Muscle layer of duodenum (tissue), 2 donors: ENCODE measurements around the gene NUP54.
A peak's percentile ranks its signal among the peaks of the same experiment; 100 is the strongest.

Experiments used
- H3K27ac ChIP-seq: one replicate; pipeline ENCODE4 v1.7.0; 2013; ENCODE audit warnings: mild to moderate bottlenecking, low read length
- H3K27me3 ChIP-seq: one replicate; pipeline ENCODE4 v1.7.0; 2013; ENCODE audit warnings: low read depth, mild to moderate bottlenecking, control low read depth, low read length
- H3K36me3 ChIP-seq, 2 donors: one replicate each; pipeline ENCODE4 v1.7.0; 2013; ENCODE audit warnings: low read length in 2 of 2, control low read depth in 1 of 2, mild to moderate bottlenecking in 1 of 2; ENCODE audit not compliant: insufficient read depth in 2 of 2, control insufficient read depth in 1 of 2
- H3K4me1 ChIP-seq, 2 donors: one replicate each; pipeline ENCODE4 v1.7.0; 2013; ENCODE audit warnings: low read length in 2 of 2, mild to moderate bottlenecking in 2 of 2, control low read depth in 1 of 2, moderate library complexity in 1 of 2; ENCODE audit not compliant: insufficient read depth in 2 of 2, control insufficient read depth in 1 of 2
- H3K4me3 ChIP-seq, 2 donors: one replicate each; pipeline ENCODE4 v1.7.0; 2013; ENCODE audit warnings: low read length in 2 of 2, low read depth in 1 of 2, mild to moderate bottlenecking in 1 of 2
- H3K9me3 ChIP-seq, 2 donors: one replicate each; pipeline ENCODE4 v1.7.0; 2013; ENCODE audit warnings: low read length in 2 of 2, control low read depth in 1 of 2, mild to moderate bottlenecking in 1 of 2; ENCODE audit not compliant: control insufficient read depth in 1 of 2
- donor health status: healthy.

Gene NUP54

GRCh38 chr4:76147454-76148141, 599 bp downstream of the NUP54 start:
- H3K4me1 ChIP-seq: peaks cover 9 to 29% of the 10 kb centered on the region in 2 donors
- H3K4me3 ChIP-seq: peak overlapping the region; percentile 93 to 99
- H3K36me3 ChIP-seq: peaks cover 4 to 9% of the 10 kb centered on the region in 2 donors
- H3K27me3 ChIP-seq: no peaks in the 10 kb centered on the region
- H3K9me3 ChIP-seq: no peaks in the 10 kb centered on the region
- H3K27ac ChIP-seq: peak overlapping the region; percentile 89

- peaks cover 9 to 26% of the 10 kb centered on the region in 2 donors for H3K4me1 ChIP-seq
- peaks cover 17 to 35% of the 10 kb centered on the region in 2 donors for H3K36me3 ChIP-seq
- H3K27me3 ChIP-seq: no peaks in the 10 kb centered on the region
- no peak overlapping the region for H3K27ac ChIP-seq
- H3K4me3 ChIP-seq: no peak overlapping the region
- no peaks in the 10 kb centered on the region for H3K9me3 ChIP-seq
Observed at GRCh38 chr4:76144546-76144945, 3.7 kb downstream of the NUP54 start.

- Histone ChIP-seq H3K36me3 (peaks cover 21 to 47% of the 10 kb centered on the region in 2 donors), H3K4me1 (peaks cover under 1 to 6% of the 10 kb centered on the region in 2 donors)
Observed at GRCh38 chr4:76141241-76141640, 7.0 kb downstream of the NUP54 start.

GRCh38 chr4:76127754-76128153, 20.4 kb downstream of the NUP54 start:
- Histone ChIP-seq H3K4me3 (no peak overlapping the region), H3K27me3 (no peaks in the 10 kb centered on the region), H3K27ac (no peak overlapping the region), H3K4me1 (no peaks in the 10 kb centered on the region), H3K36me3 (peaks cover 11 to 27% of the 10 kb centered on the region in 2 donors), H3K9me3 (no peaks in the 10 kb centered on the region)

More at GRCh38 chr4:76141241-76141640, 7.0 kb downstream of the NUP54 start:
- H3K4me3 ChIP-seq: no peak overlapping the region
- no peaks in the 10 kb centered on the region for H3K9me3 ChIP-seq
- no peaks in the 10 kb centered on the region for H3K27me3 ChIP-seq
- H3K27ac ChIP-seq: no peak overlapping the region

- Histone ChIP-seq H3K27me3 (no peaks in the 10 kb centered on the region), H3K9me3 (no peaks in the 10 kb centered on the region), H3K4me1 (no peaks in the 10 kb centered on the region), H3K36me3 (peaks cover 20 to 31% of the 10 kb centered on the region in 2 donors), H3K27ac (no peak overlapping the region), H3K4me3 (no peak overlapping the region)
Observed at GRCh38 chr4:76125816-76126215, 22.4 kb downstream of the NUP54 start.

GRCh38 chr4:76120199-76120598, 28.0 kb downstream of the NUP54 start:
- H3K27ac ChIP-seq: no peak overlapping the region
- peaks cover 42 to 50% of the 10 kb centered on the region in 2 donors for H3K36me3 ChIP-seq
- no peak overlapping the region for H3K4me3 ChIP-seq
- no peaks in the 10 kb centered on the region for H3K4me1 ChIP-seq
- H3K9me3 ChIP-seq: no peaks in the 10 kb centered on the region
- H3K27me3 ChIP-seq: no peaks in the 10 kb centered on the region

- Histone ChIP-seq H3K27me3 (no peaks in the 10 kb centered on the region), H3K36me3 (peaks cover 45 to 60% of the 10 kb centered on the region in 2 donors), H3K4me3 (no peak overlapping the region)
Observed at GRCh38 chr4:76117536-76117935, 30.7 kb downstream of the NUP54 start.

GRCh38 chr4:76116821-76117220, 31.4 kb downstream of the NUP54 start:
- H3K9me3 ChIP-seq: no peaks in the 10 kb centered on the region
- peaks cover 40 to 58% of the 10 kb centered on the region in 2 donors for H3K36me3 ChIP-seq
- H3K27me3 ChIP-seq: no peaks in the 10 kb centered on the region
- no peak overlapping the region for H3K4me3 ChIP-seq
- H3K27ac ChIP-seq: no peak overlapping the region
- H3K4me1 ChIP-seq: no peaks in the 10 kb centered on the region

More at GRCh38 chr4:76117536-76117935, 30.7 kb downstream of the NUP54 start:
- Histone ChIP-seq H3K4me1 (no peaks in the 10 kb centered on the region), H3K9me3 (no peaks in the 10 kb centered on the region), H3K27ac (no peak overlapping the region)

- Histone ChIP-seq H3K4me1 (no peaks in the 10 kb centered on the region), H3K36me3 (peaks cover 5 to 11% of the 10 kb centered on the region in 2 donors), H3K4me3 (no peak overlapping the region), H3K27ac (no peak overlapping the region), H3K9me3 (no peaks in the 10 kb centered on the region), H3K27me3 (no peaks in the 10 kb centered on the region)
Observed at GRCh38 chr4:76108467-76109181, 39.6 kb downstream of the NUP54 start.

- no peak overlapping the region for H3K4me3 ChIP-seq
- no peaks in the 10 kb centered on the region for H3K9me3 ChIP-seq
- H3K27ac ChIP-seq: no peak overlapping the region
- no peaks in the 10 kb centered on the region for H3K27me3 ChIP-seq
- H3K36me3 ChIP-seq: no peaks in the 10 kb centered on the region
- no peaks in the 10 kb centered on the region for H3K4me1 ChIP-seq
Observed at GRCh38 chr4:76106442-76106841, 41.8 kb downstream of the NUP54 start.

GRCh38 chr4:76105652-76106051, 42.5 kb downstream of the NUP54 start:
- H3K36me3 ChIP-seq: no peaks in the 10 kb centered on the region
- no peak overlapping the region for H3K4me3 ChIP-seq
- H3K27me3 ChIP-seq: no peaks in the 10 kb centered on the region

More at GRCh38 chr4:76105652-76106051, 42.5 kb downstream of the NUP54 start:
- Histone ChIP-seq H3K4me1 (no peaks in the 10 kb centered on the region), H3K9me3 (no peaks in the 10 kb centered on the region), H3K27ac (no peak overlapping the region)
